Activated CD4-positive, alpha-beta T cell treated with anti-CD3 and anti-CD28 coated beads, Interleukin-2, amount 50 U/mL, for 48 hours (primary cell): ENCODE data around the gene ANK3.

Experiments
- DNase-seq, 2 experiments: peaks; one replicate each; pipeline ENCODE4 v3.0.0-alpha.2; 2020

ANK3 gene

DNA sequence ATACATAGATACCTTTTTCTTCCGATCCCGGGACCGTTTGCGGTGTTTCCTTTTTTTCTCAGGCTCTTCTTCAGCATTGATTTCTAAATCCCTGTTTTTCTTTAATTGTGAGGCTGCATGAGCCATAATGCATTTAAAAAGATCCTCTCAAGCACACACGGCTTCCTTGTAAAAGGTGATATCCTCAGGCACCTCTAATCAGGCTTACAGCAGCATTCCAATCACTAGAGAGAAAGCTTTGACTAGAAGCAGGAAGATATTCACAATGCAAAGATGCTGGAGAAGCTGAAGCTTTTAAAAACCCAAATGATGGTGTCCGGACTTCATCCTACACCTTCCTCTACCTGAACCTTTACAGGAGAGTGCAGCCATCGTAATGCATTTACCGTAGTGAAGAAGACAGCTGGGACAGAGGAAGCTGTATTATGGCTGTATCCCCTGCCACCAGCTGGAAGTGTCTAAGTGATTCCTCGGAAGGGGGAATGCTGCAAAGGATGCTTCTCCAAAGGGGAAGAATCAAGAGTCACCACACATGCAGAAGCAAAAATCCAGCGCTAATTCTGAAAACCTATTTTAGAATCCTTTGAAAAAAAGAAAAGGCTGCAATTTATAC lies at the start of gene ANK3:
TSS of gene ANK3 (minus strand) at position 463 of the 613 bp plus-strand sequence. CDS start at position 126, 337 bp downstream.
- DNase-seq: no peak

DNA sequence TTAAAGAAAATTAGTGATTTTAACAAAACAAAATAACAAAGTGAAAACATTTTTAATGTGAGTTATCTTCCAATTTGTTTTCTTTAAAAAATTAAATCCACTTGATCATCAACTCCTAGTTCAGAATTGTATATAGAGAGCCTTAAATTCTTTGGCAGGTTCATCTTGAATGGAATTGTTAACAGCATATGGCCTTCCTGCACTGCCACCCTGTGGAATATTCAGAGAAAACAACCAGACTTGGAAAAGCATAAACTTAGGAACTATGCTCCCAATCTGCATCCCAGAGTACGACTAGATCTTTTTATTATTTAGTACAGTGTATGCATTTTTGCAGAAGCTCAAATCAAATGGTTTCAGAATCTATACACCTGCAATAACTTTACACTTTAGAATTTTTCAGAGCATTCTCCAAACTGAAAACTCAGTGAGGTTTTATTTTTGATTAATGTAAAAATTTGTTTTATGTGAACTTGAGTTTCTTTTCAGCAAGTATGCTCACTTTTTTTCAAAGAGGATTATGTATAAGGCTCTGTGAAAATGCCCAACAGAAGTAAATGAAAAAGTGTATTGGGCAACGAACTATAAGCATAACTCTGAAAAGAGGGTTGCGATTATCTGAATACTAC lies 44.9 kb upstream of the ANK3 start:
- no peak for DNase-seq

DNA sequence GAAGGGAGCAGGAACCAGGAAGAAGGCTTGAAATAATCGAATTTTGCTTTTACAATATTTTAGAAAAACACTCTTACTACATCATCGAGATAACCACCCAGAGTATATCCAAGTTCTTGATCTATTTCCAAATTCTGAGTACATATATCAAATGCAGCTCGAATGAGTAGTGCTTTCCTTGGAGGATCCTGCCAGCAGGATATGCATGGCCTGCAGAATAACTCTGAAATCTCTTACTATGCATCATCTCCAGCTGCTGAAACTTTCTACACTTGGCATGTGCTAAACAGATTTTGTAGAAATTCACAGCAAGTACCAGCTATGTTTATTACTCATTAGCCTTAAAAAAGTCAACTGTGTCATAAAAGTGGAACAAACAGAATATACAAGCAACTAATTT lies 44.0 kb upstream of the ANK3 start:
- no peak for DNase-seq

DNA sequence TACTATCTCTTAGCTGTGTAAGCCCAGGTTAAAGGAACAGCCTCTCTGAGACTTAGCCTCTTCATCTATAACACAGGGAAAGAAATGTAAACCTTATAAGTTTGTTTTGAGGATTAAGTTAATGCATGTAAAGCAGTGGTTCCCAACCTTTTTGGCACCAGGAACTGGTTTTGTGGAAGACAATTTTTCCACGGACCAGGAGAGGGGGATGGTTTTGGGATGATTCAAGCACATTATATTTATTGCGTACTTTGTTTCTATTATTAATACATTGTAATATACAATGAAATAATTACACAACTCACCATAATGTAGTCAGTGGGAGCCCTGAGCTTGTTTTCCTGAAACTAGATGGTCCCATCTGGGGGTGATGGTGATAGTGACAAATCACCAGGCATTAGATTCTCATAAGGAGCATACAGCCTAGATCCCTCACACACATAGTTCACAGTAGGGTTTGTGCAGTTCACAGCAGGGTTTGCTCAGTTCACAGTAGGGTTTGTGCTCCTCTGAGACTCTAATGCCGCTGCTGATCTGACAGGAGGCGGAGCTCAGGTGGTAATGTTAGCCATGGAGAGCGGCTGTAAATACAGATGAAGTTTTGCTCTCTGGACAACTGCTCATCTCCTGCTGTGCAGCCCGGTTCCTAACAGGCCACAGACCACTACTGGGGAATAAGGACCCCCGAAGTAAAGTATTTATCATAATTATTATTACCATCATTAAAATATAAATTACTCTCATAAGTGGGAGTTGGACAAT lies 41.3 kb upstream of the ANK3 start:
- DNase-seq: no peak

DNA sequence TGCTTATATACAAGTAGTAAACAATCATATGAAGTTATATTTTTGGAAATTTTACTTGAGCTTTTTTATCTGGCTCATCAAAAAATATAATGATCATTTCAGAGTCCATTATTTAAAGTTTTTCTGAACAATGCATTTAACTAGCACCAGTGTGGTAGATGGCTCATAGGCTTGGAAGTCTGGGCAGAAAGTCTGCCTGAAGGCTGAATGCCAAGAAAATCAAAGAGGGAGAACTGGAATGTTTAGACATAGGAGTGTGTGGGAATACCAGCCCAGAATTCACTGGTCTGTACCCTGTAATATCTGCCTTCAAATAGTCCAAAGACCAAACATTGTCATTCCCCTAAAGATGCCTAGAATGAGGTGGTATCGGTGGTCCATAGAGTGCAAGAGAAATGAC lies 40.3 kb upstream of the ANK3 start:
- no peak for DNase-seq

DNA sequence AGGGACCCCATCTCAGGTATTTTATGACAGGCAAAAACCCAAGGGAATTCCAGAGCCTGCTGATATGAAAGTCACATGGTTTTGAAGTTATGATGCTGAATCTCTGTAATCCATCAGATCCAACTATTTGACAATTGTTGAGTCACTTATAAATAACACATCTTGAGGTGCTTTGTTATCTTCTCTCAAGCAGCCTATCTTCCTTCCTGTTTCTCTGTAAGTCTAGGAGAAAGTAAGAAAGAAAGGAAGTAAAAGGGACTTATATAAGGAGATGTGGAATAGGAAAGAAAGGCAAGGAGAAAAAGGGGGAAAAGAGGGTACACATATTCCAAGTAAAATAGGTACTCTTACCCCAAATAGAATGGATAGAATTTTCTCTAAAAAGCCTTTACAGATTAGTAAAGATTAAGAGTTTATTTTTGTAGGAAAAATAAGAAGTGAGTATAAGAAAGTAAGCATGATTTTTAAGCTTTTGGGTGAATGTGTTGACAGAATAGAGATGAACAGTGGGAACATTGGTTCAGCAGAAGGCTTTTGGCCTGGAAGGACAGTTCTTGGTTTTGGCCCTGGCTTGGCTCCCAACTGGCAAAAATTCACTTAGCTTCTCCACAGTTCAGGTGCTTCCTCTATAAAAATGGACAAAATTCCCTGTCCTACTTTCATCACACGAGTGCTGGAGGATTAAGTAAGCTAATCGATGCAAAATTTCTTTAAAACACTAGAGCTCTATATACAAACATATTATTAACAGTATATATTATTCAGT lies 39.6 kb upstream of the ANK3 start:
- no peak for DNase-seq

DNA sequence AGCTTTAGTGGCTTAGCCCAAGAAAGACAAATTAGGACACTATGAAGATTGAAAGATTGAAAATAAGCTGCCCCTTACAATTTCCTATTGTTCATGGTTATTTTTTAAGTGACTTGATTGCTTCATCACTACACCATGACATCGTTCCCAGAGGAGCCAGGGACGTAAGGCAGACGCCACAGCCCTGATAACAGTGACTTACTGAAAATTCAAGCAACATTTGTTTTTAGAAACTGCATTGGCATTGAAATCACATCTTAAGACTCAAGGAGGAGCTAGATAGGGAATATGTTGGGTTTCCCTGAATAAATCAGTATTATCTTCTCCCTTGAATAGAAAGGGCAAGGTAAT lies 38.7 kb upstream of the ANK3 start:
- DNase-seq: no peak

DNA sequence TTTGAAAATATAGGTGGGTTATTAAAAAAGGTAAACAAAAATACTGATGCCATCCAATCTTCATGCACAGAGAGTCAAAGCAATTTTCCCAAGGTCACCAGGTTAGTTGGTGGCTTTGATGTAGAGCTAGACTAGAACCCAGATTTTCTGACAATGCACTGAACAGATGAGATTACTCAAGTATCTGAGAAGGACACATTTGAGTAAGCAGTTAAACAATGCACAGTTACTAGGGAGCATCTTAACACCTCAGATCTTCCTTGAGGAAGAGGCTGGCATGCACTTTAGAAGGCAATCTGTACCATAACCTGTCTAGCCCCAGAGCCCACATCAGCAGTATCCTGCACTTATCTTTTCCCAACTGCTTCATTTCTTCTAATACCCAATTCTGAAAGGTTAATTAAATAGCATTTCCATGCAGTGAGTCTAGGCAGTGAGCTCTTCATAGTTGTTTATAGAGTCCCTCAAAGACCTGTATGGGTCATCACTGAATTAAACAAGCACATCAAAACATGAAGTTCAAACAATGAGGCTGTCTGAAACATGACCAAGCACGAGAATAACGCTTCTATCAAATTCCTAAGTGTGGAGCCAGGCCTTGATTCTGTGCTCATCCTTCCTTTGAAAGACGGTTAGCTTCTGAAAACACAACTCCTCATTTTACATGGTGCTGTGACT lies 38.2 kb upstream of the ANK3 start:
- no peak for DNase-seq

DNA sequence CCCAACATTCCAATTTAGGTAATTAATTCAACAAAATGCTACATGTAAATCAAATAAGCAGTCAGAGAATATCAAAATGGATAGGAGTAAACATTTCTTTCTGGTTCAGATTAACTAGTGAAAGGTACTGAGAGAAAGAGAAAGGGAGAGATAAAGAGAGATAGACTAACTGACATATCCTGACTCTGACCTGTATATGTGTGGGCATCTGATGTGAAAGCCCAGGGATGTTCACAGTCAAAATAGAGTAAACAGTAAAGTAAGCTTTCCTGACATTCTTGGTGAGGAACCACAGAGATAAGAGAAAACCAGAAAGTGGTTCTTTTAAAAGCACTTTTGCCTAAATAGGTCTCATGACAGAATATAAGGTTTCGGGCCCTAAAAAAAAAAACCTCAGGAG lies 37.5 kb upstream of the ANK3 start:
- DNase-seq: no peak

DNA sequence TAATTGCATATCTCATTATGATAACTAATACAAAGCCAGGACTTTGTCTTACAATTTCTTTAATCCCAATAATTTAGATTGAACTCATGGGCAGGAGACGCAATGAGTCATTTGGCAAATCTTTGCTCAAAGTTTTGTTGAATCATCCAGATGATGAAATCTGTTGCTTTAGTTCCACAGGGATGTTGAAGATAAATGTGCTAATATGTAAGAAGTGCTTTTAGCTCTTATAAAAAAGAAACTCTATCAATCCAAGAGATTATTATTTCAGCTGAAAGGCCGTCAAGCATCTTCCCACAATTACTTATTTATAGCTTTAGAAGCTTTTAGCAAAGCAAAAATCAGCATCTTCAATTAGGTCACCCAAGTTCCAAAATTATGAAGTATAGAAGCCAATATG lies 36.8 kb upstream of the ANK3 start:
- DNase-seq: no peak

DNA sequence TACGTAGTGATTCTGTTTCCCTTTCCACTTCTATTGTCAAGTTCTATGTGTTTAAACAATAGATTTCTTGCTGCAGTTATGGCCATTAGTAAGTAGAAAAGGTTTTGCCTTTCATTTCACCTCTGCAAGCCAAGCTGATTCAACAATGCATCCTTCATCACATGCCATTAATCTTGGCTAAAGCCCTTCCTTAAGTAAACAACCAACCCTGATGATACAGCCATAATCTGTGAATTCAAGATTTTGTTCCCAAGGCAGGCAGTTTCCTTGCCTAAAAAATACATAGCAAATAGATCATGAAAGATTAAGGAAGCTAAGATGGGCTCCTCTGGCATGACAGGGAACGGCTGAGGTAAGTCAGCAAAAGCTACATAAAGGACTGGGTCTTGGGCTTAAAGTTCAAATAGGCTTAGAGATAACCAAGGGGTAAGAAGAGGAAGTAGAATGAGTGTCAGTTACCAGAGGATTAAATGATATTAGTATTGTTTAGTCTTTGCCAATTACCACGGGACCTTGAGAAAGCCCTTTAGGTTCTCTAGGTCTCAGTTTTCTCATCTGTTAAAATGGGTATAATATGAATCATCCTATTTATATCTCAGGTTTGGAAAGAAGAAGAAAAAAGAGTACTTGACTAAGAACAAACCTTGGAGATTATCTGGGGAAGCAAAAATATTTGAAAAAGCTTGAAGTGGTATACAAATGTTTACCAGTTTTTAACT lies 35.9 kb upstream of the ANK3 start:
- no peak for DNase-seq

DNA sequence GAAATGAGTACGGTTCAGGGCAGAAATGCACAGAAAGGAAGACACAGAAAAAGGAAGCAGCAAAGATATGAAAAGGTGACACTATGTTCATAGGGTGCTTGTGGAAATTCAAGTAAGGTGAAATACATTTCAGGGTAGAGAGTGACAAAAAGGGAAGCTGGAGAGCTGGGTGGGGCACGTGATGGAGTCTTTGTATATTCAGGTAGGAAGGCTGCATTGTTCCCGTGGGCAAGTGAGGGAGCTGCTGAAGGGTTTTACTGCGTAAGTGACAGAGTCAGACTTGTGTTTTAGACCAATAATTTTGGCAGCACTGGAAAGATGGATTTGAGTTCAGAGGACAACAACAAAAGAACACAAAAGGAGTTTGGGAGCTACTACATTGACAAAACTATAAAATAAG lies 35.3 kb upstream of the ANK3 start:
- DNase-seq: no peak

DNA sequence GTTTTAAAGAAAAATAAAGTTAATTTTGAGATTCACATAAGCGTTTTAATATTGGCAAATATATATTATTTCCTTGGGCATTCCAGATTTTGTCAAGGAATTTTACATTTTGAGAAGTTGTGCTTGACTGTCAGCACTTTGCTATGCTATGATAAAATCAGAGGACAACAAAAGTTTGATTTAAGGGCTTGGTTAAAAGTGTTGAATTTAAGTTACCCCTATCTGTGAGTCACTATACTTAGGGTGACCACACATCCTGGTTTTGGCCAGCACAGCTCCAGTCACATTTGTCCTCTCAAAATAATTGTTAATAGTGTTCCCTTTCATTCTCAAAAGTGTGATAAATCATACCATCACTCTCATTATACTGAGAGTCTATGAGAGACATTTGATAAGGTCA lies 34.2 kb upstream of the ANK3 start:
- DNase-seq: no peak

DNA sequence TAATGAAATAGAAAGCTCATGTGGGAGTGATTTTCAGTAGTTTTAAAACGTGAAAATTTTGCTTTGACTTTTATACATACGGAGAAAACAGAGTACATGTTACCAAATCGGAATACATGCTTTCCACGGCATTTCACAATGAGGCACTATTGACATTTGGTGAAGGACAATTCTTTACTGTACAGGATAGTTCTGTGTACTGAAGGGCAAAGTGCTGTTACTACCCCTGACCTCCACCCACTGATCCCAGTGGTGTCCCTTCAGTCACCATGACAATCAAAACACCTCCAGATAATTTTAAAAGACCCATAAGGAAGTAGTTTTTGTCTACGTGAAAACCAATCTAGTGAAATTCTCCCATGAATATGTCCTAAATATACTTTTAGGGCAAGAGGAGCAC lies 33.1 kb upstream of the ANK3 start:
- DNase-seq: no peak

DNA sequence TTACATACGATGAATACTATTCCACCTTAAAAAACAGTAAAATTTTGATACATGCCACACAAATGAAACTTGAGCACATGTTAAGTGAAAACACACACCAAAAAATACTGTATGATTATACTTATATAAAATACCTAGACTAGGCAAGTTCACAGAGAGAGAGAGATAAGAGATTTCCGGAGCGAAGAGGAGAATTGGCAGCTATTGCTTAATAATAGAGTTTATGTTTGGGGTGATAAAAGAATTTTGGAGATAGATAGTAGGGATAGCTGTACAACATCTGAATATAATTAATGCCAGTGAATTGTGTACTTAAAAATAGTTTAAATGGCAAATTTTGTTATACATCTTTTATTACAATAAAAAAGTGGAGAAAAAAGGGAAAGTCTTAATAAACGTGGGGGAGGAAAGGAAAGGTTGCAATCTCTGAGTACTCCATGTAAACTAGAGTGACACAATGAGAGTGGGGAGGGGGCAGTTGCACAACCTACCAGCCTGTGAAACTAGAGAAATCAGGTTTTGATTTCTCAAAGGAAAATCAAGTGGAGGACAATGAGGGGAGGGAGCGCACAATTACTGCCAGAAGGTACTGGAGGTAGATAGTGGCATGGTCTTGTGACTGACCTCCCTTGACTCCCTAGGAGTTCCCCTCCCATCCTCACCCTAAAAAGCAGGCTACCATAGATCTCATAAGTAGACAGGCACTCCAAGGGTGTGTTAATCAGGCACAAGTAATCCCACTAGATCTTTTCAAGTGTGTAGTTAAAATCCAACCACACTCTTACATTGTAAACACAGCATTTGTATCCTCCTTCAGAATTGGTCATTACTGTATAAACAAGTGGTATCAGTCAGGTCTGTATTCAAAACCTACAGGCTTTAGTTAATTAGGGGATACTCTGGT lies 31.6 kb upstream of the ANK3 start:
- DNase-seq: no peak

DNA sequence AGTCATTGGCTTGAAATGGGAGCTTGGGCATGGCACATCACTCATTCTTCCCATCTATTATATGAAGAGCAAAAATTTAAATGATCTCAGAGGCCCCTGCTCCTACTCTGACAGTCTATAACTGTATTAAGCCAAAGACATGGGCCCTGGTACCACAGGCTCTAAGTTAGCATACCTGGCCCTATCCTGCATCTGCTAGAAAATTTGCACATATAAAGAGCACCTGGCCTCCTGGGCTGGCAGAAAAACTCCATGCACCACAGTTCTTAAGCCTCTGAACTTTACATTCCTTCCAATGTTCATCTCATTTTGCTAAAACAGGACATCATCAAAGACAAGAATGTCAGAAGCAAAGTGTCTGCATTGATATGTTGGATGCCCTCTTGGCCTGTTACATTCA lies 29.6 kb upstream of the ANK3 start:
- no peak for DNase-seq

DNA sequence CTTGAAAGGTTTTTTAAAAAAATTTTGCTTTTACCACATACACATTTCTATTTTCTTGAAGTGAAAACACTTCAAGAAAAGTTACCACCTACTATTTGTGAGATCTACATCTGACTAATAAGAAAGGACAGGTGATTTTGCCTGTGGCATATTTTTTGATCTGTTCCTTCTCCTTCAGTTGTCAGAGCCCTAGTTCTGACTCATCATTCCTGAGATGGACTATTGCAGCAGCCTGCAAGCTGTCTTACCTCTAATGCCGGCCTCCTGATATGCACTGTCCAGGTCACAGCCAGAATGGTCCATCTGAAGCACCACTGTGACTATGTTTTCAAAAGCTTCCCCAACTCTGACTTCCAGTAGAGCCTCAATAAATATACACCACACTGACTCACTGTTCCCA lies 28.2 kb upstream of the ANK3 start:
- no peak for DNase-seq

DNA sequence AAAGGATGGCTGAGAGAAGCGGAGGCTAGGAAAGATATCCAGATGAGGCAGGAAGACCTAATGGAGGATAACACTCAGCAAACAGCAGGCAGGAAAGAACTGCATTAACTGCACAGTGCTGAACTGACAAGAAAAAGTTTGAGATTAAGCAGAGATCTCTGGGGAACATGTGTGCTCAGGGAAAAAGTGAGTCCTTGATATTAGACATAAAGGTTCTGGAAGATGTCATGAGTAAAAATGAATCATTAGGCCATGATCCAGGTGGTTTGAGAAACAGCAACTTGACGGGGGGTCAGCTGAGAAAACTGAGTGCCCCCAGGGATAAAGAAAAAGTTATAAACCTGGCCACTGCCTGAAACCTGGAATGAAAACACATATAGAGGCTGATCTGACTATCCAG lies 27.3 kb upstream of the ANK3 start:
- no peak for DNase-seq

DNA sequence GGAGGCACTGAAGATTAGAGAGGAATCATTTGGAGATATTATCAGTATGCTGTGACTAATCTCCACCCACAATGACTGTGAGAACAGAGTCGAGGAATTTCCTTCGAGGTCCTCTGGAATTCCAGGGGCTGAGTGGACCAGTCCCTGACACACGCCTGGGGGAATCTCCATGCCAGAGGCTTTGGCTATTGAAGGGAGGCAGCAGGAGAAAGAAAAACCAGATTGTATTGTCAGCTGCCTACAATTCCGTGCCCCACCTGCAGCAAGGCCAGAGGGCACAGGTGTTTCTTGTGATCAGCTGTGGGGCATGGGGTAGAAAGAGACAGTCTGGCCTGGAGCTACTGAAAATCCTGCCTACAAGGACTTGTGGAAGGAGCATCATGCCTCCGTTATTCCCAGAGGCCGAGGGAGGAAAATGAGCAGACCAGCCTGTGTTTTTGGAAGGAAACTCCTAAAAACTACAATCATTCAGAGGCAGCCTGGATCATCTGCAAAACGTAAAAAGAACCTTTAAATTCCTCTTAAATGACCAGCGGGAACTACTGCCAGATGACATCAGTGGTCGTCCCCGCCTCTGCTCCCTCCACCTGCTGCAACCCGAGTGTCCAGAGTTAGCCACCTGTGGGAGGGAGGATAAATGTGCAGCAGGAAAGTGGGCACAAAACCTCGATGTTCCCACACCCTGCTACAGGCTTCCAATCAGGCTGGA lies 25.4 kb upstream of the ANK3 start:
- DNase-seq: no peak

DNA sequence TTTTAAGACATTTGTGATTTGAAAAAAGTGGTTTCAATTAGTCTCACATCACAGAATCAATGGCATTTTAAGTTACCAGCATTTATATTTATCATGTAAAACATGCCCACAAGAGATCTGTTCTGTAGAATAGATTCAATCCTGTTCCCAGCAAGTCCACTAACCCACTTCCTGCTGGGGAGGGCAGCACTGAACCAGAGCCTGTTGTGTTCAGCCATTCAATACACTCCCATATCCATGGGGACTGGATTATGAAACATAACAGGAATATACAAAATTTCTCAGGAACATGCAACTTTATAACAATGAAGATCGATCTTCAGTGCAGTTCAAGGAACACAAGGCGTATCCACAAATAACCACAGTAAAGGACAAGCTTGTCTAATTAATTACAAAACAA lies 24.4 kb upstream of the ANK3 start:
- DNase-seq: no peak
